Fibroblast of skin of left quadriceps (primary cell): ENCODE measurements around the gene LAMA5.

Experiments used
- DNase-seq, 2 experiments: peaks; one replicate each; pipeline ENCODE4 v3.0.0-alpha.2; 2013; ENCODE audit warnings: low read depth in 2 of 2

The LAMA5 gene

DNA sequence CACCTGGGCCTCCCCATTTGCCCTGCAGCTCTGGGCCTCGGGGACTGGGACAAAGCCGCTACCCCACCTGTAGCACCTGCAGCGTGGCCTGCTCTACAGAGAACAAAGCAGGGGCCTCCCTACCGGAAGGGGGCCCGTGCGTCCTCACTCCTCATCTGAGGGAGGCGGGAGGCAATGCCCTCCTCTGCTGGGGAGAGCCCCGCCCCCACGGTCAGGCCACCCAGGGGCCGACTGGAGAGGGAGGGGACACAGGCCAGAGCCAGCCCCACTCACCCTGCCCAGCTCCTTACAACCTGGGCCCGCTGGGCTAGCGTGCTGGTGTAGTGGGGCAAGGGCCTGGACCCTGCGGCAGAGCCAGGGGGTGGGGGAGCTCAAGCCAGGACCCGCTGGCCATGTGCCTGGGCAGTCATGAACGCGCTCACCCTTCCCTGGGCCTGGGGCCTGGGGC is 8.0 kb downstream of the LAMA5 start:
- no peak for DNase-seq

GRCh38 chr20:62358171-62359042 is 8.7 kb downstream of the LAMA5 start:
- DNase-seq, result no peak

DNA sequence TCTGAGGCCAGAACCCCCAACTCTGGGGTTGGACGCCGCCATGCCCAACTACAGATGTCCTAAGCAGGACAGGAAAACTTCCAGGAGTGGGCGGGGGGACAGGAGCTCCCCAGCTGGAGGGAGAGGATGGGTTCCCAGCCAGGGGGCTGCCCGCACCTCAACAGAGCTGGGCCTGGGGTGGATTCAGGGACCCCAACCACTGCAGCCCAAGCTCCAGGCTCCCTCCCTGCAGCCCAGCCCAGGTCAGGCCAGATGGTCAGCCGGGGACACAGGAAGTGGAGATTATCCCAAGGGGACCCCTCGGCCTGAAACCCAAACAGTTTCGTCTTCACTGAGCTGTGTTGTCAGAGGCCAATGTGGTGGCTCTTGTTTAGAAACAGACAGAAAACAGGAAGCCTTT is 9.4 kb downstream of the LAMA5 start:
- no peak for DNase-seq

DNA sequence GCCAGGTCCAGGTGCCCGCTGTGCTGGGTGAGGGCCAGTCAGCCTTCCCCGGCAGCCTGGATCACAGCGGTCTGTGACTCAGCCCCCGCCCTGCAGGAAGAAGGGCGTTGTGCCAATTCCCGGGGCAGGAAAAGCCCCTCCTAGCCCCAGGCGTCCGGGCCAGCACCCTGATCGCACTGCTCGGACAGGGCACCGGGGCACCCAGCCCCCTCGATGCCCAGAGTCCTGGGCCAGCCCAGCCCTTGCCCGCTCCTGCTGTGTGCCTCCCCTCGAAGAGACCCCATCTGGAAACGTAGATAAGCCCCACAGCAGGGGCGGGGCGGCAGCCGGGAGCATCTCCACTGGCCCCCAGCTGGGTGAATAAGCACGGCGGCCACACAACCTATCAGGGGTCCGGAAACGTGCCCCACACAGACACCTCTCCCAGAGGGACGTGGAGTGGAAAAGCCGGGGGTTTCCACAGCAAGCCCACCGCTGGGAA is 9.9 kb downstream of the LAMA5 start:
- no peak for DNase-seq

DNA sequence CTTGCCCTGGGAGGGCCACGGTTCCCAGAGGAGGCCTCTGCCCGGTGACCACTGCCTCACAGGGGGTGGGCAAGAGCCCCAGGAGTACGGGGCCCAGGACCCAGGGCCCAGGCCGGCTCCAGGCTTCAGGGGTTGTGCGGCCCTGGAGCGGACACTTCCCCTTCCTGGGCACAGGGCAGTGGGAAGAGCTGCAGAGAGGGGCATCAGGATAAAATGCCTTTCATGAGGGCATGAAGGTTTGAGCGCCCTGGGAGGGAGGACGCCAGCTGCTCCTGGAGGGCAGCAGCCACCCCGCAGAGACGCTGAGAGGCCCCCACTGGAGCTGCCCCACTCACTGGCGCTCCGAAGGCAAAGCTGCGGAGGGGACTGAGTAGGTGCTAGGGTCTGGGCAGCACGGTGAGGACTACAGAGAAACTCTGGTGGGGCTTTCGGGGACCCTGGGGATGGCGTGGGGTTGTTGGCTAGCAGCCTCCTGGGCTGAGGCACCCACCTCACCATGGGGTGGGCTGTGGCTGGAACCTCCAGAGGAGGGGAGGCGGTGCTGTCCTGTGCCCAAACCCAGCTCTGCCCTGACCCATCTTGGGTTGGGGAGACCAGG is 10.4 kb downstream of the LAMA5 start:
- no peak for DNase-seq

DNA sequence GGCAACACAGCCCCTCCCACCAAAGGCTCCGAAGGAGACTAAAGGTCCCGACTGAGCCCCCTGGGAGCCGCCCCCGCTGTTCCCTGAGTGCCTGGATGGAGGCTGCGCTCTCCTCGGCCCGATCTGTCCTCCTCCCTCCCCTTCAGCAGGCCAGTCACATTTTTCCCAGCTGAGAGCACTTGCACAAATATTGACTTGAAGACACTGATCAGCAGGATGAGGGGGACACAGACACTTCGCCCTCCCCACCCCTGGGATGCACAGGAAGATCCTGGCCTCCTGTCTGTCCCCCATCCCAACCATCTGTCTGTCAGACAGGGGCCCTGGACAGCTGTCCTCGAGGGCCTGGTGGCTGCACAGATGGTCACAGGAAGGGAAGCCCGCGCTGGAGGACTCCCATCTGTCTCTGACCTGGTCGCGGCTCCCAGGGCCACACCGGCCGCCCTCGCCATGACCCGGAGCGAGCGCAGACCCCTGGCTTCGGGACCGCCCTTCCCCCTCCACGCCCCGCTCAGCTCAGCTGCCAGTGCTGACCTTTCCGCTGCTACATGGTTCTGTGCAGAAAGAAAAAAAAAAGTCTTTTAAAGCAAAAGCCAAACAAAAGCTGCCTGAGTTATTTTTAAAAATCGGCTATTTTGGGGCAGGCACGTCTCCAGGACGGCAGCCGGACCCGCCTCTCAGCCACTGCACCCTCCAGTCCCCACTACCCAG is 11.1 kb downstream of the LAMA5 start:
- no peak for DNase-seq

GRCh38 chr20:62355516-62355877 is 11.6 kb downstream of the LAMA5 start:
- no peak for DNase-seq

DNA sequence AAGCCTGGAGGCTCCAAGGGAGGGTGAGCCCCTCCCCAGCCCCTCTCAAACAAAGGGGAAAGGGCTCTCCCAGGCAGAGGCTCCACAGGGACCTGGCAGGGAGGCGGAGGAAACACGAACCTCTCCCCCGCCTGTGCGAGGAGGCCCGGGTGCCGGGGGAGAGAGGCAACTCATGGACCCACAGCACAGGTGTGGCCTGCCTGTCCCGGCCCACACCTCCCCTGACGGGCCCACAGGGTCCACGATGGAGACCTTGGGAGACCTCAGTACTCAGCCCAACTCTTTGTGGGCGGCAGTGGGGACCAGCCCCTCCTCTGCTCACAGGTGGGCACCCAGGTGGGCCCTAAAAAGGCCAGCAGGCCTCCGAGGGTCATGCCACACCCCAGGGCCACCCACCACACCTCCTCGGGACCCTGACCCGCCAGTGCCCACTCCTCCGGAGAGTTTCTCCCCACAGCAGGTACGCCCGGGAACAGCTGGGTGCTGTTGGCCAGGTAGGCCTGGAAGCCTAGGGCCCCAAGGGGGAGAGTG is 12.2 kb downstream of the LAMA5 start:
- DNase-seq, result no peak

DNA sequence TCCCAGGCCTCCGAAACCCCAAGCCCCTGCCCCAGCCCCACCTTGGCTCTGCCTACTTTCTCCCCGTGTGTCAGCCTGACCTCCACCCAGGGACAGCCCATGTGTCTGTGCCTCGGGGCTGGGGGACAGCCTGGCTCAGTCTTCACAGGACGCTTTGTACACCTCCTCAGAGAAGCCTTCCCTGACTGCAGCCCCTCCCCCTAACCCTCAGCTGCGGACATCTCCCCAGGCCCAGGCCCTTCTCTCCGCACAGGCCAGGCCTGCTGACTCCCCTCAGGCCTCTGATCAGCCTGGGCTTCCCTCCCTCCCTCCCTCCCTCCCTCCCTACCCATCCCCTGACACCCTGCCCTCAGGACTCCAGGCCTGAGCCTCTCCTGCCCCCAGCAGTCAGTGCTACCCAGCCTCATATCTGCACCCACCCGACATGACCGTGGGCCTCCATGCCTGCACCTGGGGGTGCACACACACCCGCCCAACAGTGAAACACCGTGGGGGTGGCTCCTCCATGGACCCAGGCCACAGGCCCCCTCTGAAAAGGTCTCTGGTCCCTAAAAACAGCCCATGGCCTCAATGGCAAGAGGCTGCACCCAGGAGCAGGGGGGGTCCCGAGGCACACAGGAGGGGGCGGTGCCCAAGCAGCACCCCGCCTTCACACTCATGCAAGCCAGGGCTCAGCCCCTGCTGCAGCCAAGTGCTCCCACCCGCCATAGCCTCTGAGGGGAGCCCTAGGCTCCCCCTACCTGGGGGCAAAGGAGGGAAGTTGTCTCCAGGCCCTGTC is 12.9 kb downstream of the LAMA5 start:
- no peak for DNase-seq

GRCh38 chr20:62353289-62354030 is 13.7 kb downstream of the LAMA5 start:
- DNase-seq, result no peak

DNA sequence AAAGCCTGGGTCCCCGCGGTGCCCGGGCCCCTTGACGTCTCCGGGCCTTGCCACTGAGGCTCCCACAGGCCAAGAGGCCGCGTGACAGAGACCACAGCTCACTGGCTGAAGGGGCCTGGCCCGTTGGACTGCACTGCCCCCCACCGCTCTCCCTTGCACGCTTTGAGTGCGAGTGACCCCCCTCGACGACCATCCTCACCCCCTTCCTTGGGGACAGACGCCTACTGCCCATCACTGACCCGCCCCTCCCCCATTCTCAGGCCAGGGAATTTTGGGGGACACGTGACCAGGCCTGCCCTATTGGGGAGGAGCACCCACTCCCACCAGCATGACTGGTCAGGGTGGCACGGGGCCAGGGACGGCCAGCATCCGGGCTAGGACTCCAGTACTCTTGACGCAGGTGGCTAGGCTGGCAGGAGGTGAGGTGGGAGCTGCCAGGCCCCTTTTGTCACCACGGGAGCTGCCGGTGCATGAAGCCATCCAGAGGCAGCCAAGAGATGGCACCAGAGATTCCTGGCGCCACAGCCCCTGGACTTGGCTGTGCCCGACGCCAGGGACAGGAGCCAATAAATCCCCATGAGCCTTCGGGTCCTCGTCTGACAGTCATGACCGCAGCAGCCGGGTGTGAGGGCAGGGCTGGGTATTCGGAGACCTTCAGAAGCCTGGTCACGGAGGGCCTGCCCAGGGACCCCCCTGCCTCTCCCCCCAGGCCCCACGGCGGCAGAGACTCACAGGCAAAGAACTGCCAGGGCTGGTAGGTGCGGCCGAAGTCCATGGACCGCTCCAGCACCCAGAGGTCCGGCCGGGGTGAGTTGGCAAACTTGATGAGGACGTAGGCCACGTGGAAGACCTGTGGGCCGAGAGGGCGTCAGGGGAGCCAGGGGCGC is 14.5 kb downstream of the LAMA5 start:
- no peak for DNase-seq

DNA sequence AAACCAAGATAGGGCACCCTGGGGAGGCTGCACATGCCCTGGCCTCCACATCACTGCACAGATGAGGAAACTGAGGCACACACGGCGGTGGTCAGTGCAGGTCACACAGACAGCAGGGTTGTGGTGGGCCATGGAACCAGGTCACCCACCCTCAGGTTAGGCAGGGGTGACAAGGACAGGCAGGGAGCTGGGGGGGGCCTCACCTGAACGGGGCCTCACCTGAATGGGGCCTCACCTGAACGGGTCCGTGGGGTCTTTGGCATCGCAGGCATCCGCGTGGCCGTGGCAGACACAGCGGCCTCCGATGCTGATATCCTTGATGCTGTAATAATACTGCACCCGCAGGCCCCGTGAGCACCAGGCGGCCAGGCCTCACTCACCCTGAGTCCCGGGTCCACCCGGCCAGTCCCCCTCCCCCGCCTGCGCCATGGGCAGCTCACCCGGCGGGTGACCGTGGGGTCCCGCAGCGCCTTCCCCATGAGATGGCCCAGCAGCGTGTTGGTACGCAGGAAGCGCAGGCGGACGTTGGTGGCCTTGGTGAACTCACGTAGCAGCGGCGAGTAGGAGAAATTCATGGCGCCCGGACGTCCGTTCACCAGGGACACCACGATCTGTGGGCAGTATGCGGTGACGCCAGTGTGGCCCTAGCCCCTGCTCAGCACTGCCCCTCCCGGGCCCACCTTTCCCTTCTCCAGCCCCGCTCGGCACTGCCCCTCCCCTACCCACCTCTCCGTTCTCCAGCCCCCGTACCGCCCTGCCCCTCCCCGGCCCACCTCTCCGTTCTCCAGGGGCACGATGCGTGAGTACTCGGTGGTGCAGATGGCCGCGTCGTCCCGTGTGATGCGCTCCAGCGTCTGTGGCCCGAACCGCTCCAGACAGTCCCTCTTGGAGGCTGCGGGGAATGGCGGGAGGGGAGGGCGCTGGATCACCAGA is 15.4 kb downstream of the LAMA5 start:
- no peak for DNase-seq

DNA sequence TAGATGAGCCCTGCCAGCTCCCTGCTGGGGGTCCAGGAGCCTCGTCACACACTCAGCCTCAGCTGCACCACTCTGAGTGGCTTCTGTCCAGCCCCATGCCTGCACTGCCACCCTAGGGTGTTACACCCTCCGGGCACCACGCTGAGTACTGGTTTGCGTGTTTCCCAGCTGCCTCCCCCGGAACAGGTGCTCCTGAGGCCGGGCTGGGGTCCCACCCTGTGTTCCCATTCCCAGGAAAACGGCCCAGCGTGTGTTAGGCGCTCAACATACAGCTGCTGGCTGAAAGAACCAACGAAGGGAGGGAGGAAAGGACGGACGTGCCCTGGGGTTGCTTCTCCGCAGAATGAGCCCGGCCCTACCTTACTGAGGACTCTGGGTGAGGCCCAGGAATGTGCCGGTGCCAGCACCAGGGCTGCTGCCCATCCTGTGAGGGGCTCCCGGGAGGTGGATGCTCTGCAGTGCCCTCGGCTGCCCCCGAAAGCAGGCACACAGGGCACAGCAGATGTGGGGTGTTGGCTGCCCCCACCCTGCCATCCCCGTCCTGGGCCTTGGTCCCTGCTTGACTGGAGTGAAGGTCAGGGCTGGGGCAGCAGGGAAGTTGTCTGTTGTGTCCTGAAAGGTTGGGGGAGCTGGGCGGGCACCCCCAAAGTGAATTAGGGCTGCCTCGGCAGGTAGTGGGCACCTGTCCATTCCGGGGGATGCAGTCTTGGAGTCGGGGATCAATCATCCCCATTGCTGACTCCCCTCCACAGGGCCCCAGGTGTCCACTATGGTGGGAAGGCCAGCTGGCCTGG is 16.3 kb downstream of the LAMA5 start:
- no peak for DNase-seq

DNA sequence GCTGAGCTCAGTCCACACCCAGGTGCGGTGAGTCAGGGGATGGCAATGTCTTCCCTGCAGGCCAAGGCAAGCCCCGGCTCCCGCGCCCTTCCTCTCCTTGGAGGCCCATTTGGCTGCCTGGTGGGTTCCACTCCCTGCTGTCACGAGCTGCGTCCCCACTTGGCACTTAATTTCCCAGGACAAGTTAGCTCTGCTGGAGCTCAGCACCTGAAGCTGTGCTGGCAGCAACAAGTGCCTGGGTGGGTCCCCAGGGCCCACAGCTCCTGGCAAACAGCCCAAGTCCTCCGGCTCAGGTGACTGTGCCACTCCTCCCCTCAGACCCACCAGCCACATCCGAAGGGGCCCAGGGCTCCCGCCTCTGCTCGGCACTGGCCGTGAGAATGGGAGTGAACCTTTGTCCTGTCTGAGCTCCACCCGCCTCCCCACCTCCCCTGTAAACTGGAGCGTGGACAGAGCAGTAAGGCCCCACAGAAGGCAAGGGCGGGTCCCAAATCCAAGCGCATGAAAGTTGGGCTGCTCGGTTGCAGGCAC is 16.9 kb downstream of the LAMA5 start:
- DNase-seq, result no peak

- DNase-seq, result no peak
Observed at GRCh38 chr20:62349556-62350097, 17.5 kb downstream of the LAMA5 start.

DNA sequence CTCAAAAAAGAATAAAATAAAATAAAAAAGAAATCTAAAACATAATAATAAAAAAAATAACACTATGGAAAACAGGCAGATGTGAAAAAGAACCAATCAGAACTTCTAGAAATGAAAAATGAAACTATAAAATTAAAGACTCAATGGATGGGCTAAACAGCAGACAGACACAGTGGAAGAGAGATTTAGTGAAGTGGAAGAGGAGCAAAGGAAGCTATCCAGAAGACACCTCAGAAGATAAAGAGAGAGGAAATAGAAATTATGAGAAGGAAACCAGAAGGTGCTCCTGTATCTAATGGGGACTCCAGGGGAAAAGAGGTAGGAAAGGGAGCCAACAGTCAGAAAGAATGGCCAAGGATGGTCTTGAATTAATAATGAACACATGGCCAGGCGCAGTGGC is 18.5 kb downstream of the LAMA5 start:
- no peak for DNase-seq

DNA sequence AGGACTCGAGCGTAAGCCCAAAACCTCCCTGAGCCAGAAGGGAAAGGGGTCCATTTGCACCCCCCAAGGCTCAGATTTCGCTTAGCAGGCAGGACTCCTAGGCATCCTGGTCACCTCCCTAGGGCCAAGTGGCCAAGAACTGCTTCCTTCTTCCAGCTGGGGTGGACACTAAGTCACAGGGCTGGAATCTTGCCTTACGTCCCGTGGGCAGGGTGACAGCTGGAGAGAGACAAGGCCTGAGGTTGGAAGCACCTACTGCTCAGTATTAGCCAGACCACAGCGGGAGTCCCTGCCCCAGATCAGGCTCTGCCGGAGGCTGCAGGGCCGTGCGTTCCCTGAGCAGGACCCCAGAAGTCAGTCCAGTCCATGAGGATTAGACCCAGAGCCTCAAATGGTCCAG is 19.7 kb downstream of the LAMA5 start:
- DNase-seq, result no peak

DNA sequence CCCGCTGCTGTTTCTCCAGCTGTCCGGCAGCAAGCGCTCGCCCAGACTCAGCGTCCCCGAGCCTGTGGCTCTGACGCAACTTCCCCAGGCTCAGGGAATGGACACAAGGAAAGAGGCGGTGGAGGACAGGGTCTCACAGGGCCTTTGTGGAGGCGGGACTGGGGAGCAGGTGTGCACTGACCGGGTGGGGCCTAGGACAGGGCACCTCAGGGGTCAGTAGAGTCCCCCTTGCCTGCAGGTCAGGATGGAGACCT is 20.0 kb downstream of the LAMA5 start:
- DNase-seq, result no peak
